ENCODE results near the gene NEMP2. TPM values are rescaled to one million over a fixed set of nuclear protein-coding genes. Genes with fewer than 3 reads are reported as not detected.

NEMP2 gene
- total RNA-seq, 1 donor from 2014 or later: 21.1 TPM

- Mint-ChIP-seq H3K27me3 (ENCODE audit: low read depth) (no peaks in the 10 kb centered on the region), H3K9me3 (peaks cover 51% of the 10 kb centered on the region), H3K36me3 (peaks cover 58% of the 10 kb centered on the region), H3K4me1 (peaks cover 26% of the 10 kb centered on the region), H3K4me3 (no peak overlapping the region), H3K27ac (no peak overlapping the region)
- TF ChIP-seq CTCF (IDR thresholded peaks at IDR 0.05; ENCODE audit: unreplicated experiment): no peak
- DNase-seq (ENCODE audit: low spot score in 2 of 2, unreplicated experiment in 2 of 2): no peak
Measured at GRCh38 chr2:190537765-190538164, 3.2 kb upstream of the NEMP2 start.

- peak overlapping the region; percentile 82 for H3K27ac Mint-ChIP-seq
- no peaks in the 10 kb centered on the region for H3K27me3 Mint-ChIP-seq (ENCODE audit: low read depth)
- H3K9me3 Mint-ChIP-seq: peaks cover 30% of the 10 kb centered on the region
- no peak for DNase-seq (ENCODE audit: low spot score in 2 of 2, unreplicated experiment in 2 of 2)
- peaks cover 43% of the 10 kb centered on the region for H3K4me1 Mint-ChIP-seq
- peaks cover 38% of the 10 kb centered on the region for H3K36me3 Mint-ChIP-seq
- no peak for TF ChIP-seq CTCF (IDR thresholded peaks at IDR 0.05; ENCODE audit: unreplicated experiment)
- peak overlapping the region; percentile 83 for H3K4me3 Mint-ChIP-seq
Measured at GRCh38 chr2:190535586-190535985, 1.1 kb upstream of the NEMP2 start.

GRCh38 chr2:190535121-190535439, 558 bp upstream of the NEMP2 start:
- H3K9me3 Mint-ChIP-seq: peaks cover 25% of the 10 kb centered on the region
- peaks cover 33% of the 10 kb centered on the region for H3K36me3 Mint-ChIP-seq
- H3K4me3 Mint-ChIP-seq: peak overlapping the region; percentile 83
- peak overlapping the region; percentile 96 for H3K27ac Mint-ChIP-seq
- no peak for DNase-seq (ENCODE audit: low spot score in 2 of 2, unreplicated experiment in 2 of 2)
- no peaks in the 10 kb centered on the region for H3K27me3 Mint-ChIP-seq (ENCODE audit: low read depth)
- H3K4me1 Mint-ChIP-seq: peaks cover 48% of the 10 kb centered on the region
- no peak for TF ChIP-seq CTCF (IDR thresholded peaks at IDR 0.05; ENCODE audit: unreplicated experiment)

GRCh38 chr2:190533968-190534309, 583 bp downstream of the NEMP2 start:
- TF ChIP-seq CTCF (IDR thresholded peaks at IDR 0.05; ENCODE audit: unreplicated experiment): no peak
- Mint-ChIP-seq H3K4me1 (peaks cover 59% of the 10 kb centered on the region), H3K27ac (peak overlapping the region; percentile 99), H3K27me3 (ENCODE audit: low read depth) (no peaks in the 10 kb centered on the region), H3K9me3 (peaks cover 15% of the 10 kb centered on the region), H3K36me3 (peaks cover 25% of the 10 kb centered on the region), H3K4me3 (peak overlapping the region; percentile 90)
- no peak for DNase-seq (ENCODE audit: low spot score in 2 of 2, unreplicated experiment in 2 of 2)

- H3K4me1 Mint-ChIP-seq: peaks cover 65% of the 10 kb centered on the region
- peak overlapping the region; percentile 99 for H3K27ac Mint-ChIP-seq
- DNase-seq (ENCODE audit: low spot score in 2 of 2, unreplicated experiment in 2 of 2): no peak
- no peaks in the 10 kb centered on the region for H3K27me3 Mint-ChIP-seq (ENCODE audit: low read depth)
- no peak for TF ChIP-seq CTCF (IDR thresholded peaks at IDR 0.05; ENCODE audit: unreplicated experiment)
- peaks cover 9% of the 10 kb centered on the region for H3K9me3 Mint-ChIP-seq
- H3K4me3 Mint-ChIP-seq: peak overlapping the region; percentile 90
- peaks cover 19% of the 10 kb centered on the region for H3K36me3 Mint-ChIP-seq
Measured at GRCh38 chr2:190533175-190533967, 1.2 kb downstream of the NEMP2 start.
